ENCODE measurements around the gene MS4A4A. TPM values are rescaled to one million over a fixed set of nuclear protein-coding genes. Genes with fewer than 3 reads are reported as not detected.
A peak's percentile ranks its signal among the peaks of the same experiment; 100 is the strongest.

The MS4A4A gene
- total RNA-seq (10 to 100 TPM; 12.6 to 21.5 (median 20.1) TPM), polyA plus RNA-seq (5.1 TPM)
- long read RNA-seq, donor 1, transcript MS4A4A-201 (7 exons, 1,604 nt): major isoform, 5 of 9 reads
- long read RNA-seq, donor 1, partial matches to known transcripts: 1 of 9 reads
- long read RNA-seq, donor 1, other reads (novel, unspliced or antisense): 1 of 9 reads
- long read RNA-seq, donor 2, partial matches to known transcripts: 0 of 4 reads
- long read RNA-seq, donor 2, other reads (novel, unspliced or antisense): 0 of 4 reads
- long read RNA-seq, donor 3, partial matches to known transcripts: 0 of 5 reads
- long read RNA-seq, donor 3, other reads (novel, unspliced or antisense): 0 of 5 reads
- long read RNA-seq, donor 4, partial matches to known transcripts: 0 of 2 reads
- long read RNA-seq, donor 4, other reads (novel, unspliced or antisense): 0 of 2 reads

DNA sequence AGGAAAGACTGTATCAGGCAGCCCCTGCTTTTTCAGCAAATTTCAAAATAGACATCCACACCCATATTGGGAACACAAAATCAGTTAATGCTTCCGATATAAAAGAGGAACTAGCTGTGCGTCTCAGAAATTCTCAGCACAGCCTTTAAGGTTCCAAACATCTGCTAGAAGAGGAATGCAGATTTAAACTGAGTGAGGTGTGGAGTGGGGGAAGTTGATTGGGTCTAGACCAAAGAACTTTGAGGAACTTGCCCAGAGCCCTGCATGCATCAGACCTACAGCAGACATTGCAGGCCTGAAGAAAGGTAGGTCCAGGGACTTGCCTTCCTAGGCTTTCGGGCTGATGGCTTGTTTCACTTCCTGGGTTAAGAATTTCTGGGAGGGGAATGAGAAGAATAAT is at the start of gene MS4A4A:
Gene MS4A4A (plus strand): TSS at position 255 of the 400 bp plus-strand sequence. CDS start 10 bp downstream, at position 265.
- DNase-seq (peak in 1 of 3 donors; percentile 38), ATAC-seq (peak; percentile 60 to 62)
- H3K4me3 ChIP-seq (ENCODE audit: low read length): no peak within 1 kb of the TSS
- no peaks in the 10 kb centered on the region for H3K27me3 ChIP-seq (ENCODE audit: control insufficient read depth, insufficient read depth)
- no peaks in the 10 kb centered on the region for H3K4me1 ChIP-seq (ENCODE audit: control insufficient read depth, insufficient read depth, low read length)
- H3K9me3 ChIP-seq (ENCODE audit: control insufficient read depth, low read length): no peaks in the 10 kb centered on the region
- intact Hi-C loops (cut with DNase I): no loop called here
- 77% methylated on average over 3 of the region's 3 CpGs for WGBS
- H3K27ac ChIP-seq (ENCODE audit: low read length): no peak within 1 kb of the TSS

DNA sequence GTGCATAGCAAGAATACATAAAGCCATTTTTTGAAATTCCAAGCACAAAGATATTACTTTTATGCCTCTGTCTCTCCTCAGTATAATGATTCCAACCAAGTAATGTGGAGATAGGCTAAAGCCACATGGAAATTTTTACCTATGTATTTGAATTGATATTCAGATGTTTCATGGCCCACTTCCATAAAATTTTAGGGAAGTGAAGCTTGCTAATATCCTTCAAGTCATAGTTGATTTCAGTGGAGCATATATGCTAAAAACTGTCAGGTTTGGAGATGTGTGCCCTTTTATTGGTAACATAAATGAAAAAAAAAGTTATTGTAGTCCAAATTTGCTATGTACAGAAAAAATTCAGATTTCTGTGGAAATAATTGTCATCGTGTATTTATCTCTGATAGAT is 49.8 kb upstream of the MS4A4A start:
- H3K27ac ChIP-seq (ENCODE audit: low read length): no peak overlapping the region
- WGBS: 58% methylated on average over 1 of the region's 1 CpG
- H3K4me3 ChIP-seq (ENCODE audit: low read length): no peak overlapping the region

DNA sequence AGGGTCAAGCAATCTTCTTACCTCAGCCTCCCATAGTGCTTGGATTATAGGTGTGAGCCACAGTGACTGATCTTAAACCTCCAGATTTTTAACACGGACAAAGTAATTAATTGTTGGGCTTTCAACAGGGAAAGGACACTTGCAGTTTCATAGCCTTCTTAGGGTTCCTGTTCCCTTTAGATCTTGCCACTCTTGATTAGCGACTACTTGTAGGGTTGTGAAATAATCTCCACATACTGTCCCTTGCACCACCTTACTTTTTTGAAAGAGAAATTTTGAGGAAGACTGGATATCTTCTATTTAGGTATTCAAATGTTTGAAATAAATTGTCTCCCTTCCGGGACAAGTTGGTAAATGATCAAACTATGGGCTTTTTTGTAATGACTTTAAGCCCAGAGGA is 45.1 kb upstream of the MS4A4A start:
- no peak overlapping the region for H3K27ac ChIP-seq (ENCODE audit: low read length)
- no peak overlapping the region for H3K4me3 ChIP-seq (ENCODE audit: low read length)
- no peaks in the 10 kb centered on the region for H3K4me1 ChIP-seq (ENCODE audit: control insufficient read depth, insufficient read depth, low read length)
- DNase-seq: no peak
- WGBS: 76% methylated on average over 3 of the region's 3 CpGs
- no peaks in the 10 kb centered on the region for H3K9me3 ChIP-seq (ENCODE audit: control insufficient read depth, low read length)
- intact Hi-C loops (cut with DNase I): no loop called here
- ATAC-seq: no peak
- H3K27me3 ChIP-seq (ENCODE audit: control insufficient read depth, insufficient read depth): no peaks in the 10 kb centered on the region

More for the DNA sequence above, 49.8 kb upstream of the MS4A4A start:
- intact Hi-C loops (cut with DNase I): no loop called here
- Histone ChIP-seq H3K27me3 (ENCODE audit: control insufficient read depth, insufficient read depth) (no peaks in the 10 kb centered on the region), H3K9me3 (ENCODE audit: control insufficient read depth, low read length) (no peaks in the 10 kb centered on the region), H3K4me1 (ENCODE audit: control insufficient read depth, insufficient read depth, low read length) (no peaks in the 10 kb centered on the region)
- DNase-seq (no peak), ATAC-seq (no peak)

DNA sequence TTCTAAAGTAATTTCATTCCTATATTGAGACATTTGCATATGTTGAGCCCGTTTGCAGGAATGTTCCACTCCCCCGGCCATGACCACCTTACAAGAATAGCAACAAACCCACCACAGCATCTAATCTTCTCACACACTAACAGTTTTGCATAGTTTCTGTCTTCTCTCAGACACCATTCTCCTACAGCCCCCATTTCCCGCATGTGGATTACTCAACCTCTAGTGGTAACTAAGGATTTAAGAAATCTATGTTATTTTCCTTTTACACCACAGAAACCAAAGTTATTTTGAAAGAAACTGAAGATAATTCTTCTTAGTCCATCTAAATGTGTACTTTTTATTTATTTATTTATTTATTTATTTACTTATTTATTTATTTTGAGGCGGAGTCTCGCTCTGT is 39.8 kb upstream of the MS4A4A start:
- H3K27ac ChIP-seq (ENCODE audit: low read length): no peak overlapping the region
- no peak for DNase-seq
- no peaks in the 10 kb centered on the region for H3K9me3 ChIP-seq (ENCODE audit: control insufficient read depth, low read length)
- WGBS: 79% methylated on average over 5 of the region's 5 CpGs
- intact Hi-C loops (cut with DNase I): no loop called here
- H3K4me1 ChIP-seq (ENCODE audit: control insufficient read depth, insufficient read depth, low read length): no peaks in the 10 kb centered on the region
- ATAC-seq: no peak
- no peaks in the 10 kb centered on the region for H3K27me3 ChIP-seq (ENCODE audit: control insufficient read depth, insufficient read depth)
- no peak overlapping the region for H3K4me3 ChIP-seq (ENCODE audit: low read length)

DNA sequence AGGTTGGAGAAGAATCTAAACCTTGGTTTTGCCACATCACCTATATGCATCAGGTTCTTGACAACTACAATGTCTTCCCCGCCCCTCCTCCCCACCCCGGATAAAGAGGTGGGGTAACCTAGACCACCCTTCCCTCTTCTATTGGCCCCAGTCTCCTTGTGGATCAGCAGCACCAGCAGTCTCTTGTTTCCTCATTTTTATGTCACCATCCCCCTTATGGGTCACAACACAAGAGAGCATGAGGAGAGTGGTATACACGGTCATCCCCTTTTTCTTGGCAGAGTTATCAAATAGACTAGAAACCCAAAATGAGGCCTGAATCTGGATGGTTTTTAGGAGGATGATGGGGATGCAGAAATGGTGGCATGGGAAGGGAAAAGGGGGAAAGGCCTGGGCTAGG is 38.7 kb upstream of the MS4A4A start:
- 78% methylated on average over 3 of the region's 3 CpGs for WGBS
- H3K9me3 ChIP-seq (ENCODE audit: control insufficient read depth, low read length): no peaks in the 10 kb centered on the region
- intact Hi-C loops (cut with DNase I): no loop called here
- no peaks in the 10 kb centered on the region for H3K4me1 ChIP-seq (ENCODE audit: control insufficient read depth, insufficient read depth, low read length)
- H3K27ac ChIP-seq (ENCODE audit: low read length): no peak overlapping the region
- H3K27me3 ChIP-seq (ENCODE audit: control insufficient read depth, insufficient read depth): no peaks in the 10 kb centered on the region
- DNase-seq (no peak), ATAC-seq (no peak)
- H3K4me3 ChIP-seq (ENCODE audit: low read length): no peak overlapping the region

DNA sequence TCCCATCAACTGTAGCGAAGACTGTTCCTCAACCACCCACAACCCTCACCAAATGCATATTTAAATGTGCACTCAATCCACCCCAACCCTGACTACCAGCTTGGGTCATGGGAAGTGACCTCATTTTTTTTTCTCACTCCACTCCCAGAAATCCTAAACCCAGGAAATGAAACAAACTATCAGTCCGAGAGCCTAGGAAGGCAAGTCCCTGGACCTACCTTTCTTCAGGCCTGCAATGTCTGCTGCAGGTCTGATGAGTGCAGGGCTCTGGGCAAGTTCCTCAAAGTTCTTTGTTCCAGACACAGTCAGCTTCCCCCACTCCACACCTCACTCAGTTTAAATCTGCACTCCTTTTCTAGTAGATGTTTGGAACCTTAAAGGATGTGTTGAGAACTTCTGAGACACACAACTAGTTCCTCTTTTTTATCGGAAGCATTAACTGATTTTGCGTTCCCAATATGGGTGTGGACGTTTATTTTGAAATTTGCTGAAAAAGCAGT is 37.7 kb upstream of the MS4A4A start, which contains the start of gene MS4A4E:
Gene MS4A4E (minus strand): TSS at position 398 of the 500 bp plus-strand sequence. CDS start 13,082 bp downstream, outside the sequence.
- no peaks in the 10 kb centered on the region for H3K9me3 ChIP-seq (ENCODE audit: control insufficient read depth, low read length)
- 73% methylated on average over 5 of the region's 5 CpGs for WGBS
- ATAC-seq (peak in 1 of 2 donors; percentile 43), DNase-seq (no peak)
- H3K4me3 ChIP-seq (ENCODE audit: low read length): no peak within 1 kb of the TSS
- H3K4me1 ChIP-seq (ENCODE audit: control insufficient read depth, insufficient read depth, low read length): no peaks in the 10 kb centered on the region
- no peak within 1 kb of the TSS for H3K27ac ChIP-seq (ENCODE audit: low read length)
- no peaks in the 10 kb centered on the region for H3K27me3 ChIP-seq (ENCODE audit: control insufficient read depth, insufficient read depth)
- intact Hi-C loops (cut with DNase I): no loop called here

DNA sequence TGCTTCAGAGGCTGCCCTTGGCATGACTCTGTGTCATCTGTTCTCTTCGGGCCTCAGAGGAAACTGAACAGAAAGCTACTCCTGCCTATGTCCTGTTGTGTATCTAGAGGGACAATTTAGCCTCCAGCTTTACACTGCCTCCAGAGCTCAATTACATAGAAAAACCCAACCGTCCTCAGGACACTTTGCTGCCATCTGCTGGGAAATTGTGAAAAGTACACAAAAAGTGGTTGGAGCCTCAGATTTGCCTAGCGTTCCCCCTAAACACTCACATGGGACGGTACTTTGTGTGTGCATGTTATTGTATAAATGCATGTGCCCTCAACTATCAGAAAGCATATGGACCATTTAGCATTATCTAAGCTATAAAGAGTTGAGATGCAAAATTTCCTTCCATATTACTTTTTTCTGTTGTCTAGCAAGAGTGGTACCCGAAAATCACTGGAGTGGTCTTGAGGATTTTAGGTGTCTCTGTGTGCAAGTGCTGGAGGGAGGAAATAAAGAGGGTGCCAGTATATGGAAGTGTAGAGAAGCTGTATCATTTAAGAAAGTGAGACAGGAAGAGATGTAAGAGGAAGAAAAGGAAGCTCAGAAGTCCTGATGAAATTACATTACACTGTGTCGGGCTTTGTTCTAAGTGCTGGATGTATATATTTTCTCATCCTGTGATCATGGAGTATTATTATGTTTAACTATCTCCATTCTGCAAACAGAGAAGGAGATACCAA is 28.8 kb upstream of the MS4A4A start:
- ATAC-seq (peak in 1 of 2 donors; percentile 43), DNase-seq (no peak)
- intact Hi-C loops (cut with DNase I): loop anchor here in 1 of 4 donors (5.0 kb wide), 1 partner anchor 154 kb away; no protein-coding TSS in a partner anchor
- WGBS: 30% methylated on average over 6 of the region's 6 CpGs
- Histone ChIP-seq H3K9me3 (ENCODE audit: control insufficient read depth, low read length) (no peaks in the 10 kb centered on the region), H3K27me3 (ENCODE audit: control insufficient read depth, insufficient read depth) (no peaks in the 10 kb centered on the region), H3K4me1 (ENCODE audit: control insufficient read depth, insufficient read depth, low read length) (no peaks in the 10 kb centered on the region), H3K27ac (ENCODE audit: low read length) (no peak overlapping the region), H3K4me3 (ENCODE audit: low read length) (no peak overlapping the region)

DNA sequence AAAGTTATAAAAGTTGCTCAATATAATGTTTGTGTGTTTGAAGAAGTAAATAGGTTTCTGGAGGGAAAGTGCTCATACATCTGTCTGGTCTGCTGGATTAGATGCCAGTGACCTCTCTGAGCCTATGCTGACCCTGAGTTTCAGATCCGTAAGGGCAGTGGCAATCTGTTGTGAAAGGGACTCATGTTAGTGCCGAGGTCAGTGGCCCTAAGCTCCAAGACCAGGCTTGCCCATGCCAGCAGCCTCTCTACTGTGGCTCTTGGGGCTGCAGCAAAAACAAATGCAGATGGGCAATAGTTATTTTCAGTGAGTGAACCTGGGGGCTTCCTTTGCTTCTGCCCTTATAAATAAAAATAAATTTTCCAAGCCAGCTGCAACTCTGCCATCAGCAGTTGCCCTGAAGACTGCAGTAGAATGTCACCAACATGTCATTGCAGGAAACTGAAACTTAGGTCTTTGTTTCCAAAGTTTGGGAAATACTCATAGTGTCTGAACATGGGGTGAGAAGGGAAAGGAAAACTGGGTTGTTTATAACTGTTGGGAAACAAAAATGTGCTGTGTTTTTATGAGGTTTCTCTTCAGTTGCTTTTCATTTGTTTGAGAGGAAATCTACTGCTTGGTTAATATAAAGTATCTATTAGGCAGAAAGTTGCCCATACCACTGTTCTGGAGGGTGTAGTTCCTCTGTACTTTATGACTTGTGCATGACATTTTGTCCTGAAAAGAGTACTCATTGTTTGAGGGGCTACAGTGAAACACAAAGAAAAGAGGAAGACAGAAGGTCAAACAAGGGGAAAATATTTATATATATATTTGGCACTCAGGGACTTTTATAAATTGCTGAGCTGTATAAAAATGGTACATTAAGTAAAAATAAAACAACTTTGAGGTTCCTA is 28.0 kb upstream of the MS4A4A start:
- intact Hi-C loops (cut with DNase I): loop anchor here in 1 of 4 donors (5.0 kb wide), 1 partner anchor 155 kb away; no protein-coding TSS in a partner anchor
- 53% methylated on average over 2 of the region's 2 CpGs for WGBS
- no peak for DNase-seq
- no peaks in the 10 kb centered on the region for H3K9me3 ChIP-seq (ENCODE audit: control insufficient read depth, low read length)
- H3K27me3 ChIP-seq (ENCODE audit: control insufficient read depth, insufficient read depth): no peaks in the 10 kb centered on the region
- no peaks in the 10 kb centered on the region for H3K4me1 ChIP-seq (ENCODE audit: control insufficient read depth, insufficient read depth, low read length)
- no peak overlapping the region for H3K27ac ChIP-seq (ENCODE audit: low read length)
- H3K4me3 ChIP-seq (ENCODE audit: low read length): no peak overlapping the region
- ATAC-seq: peak; percentile 63 to 66

DNA sequence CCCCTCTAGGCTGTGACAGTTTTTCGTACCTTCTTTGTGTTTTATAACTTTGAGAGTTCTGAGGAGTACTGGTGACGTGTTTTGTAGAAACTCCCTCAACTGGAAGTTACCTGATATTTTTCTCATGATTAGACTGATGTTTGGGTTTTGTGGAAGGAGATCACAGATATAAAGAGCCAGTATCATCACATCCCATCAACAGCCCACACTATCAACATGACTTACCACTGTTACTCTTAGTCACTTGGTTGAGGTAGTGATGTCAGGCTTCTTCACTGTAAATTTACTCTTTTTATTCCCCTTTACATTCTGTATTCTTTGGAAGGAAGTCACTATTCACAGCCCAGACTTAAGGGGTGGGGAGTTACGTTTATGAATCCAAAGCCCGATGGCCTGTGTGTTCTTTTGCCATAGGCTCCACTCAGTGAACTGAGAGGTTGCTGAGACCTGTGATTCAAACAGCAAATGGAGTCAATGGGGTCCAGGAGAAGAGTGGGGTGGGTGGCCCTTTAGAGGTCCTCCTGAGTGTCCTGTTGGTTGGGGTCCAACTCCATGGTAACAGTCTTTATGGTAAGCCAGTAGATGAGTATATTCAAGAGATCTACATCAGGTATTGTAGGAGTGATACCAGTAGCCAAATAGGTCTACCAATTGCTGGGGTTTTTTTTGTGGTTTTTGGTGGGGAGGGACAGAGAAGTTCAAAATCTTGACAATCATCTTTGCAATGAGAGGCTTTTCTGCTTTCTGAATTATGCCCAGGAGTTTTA is 22.3 kb upstream of the MS4A4A start:
- Histone ChIP-seq H3K4me3 (ENCODE audit: low read length) (no peak overlapping the region), H3K4me1 (ENCODE audit: control insufficient read depth, insufficient read depth, low read length) (no peaks in the 10 kb centered on the region), H3K27me3 (ENCODE audit: control insufficient read depth, insufficient read depth) (no peaks in the 10 kb centered on the region), H3K9me3 (ENCODE audit: control insufficient read depth, low read length) (no peaks in the 10 kb centered on the region), H3K27ac (ENCODE audit: low read length) (no peak overlapping the region)
- 83% methylated on average over 4 of the region's 4 CpGs for WGBS
- DNase-seq: no peak
- no peak for ATAC-seq
- intact Hi-C loops (cut with DNase I): no loop called here

DNA sequence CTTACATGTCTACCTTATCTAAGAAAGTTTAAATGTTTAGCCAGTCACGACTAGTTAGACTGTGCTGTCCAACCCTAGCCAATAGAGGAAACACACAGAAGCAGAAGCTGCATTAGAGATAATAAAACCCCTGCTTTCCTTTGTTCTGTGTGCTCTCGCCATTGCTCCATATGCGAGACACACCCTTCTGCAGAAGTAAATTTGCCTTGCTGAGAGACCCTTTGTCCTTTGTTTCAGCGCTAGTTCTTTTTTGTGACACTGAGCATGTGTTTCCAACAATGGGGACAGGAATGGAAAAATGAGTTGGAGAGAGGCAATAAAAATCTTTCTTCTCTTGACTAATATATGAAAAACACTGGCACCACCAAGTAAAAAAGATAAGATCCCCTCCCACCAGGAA is 19.5 kb upstream of the MS4A4A start:
- Histone ChIP-seq H3K4me3 (ENCODE audit: low read length) (no peak overlapping the region), H3K4me1 (ENCODE audit: control insufficient read depth, insufficient read depth, low read length) (no peaks in the 10 kb centered on the region), H3K27me3 (ENCODE audit: control insufficient read depth, insufficient read depth) (no peaks in the 10 kb centered on the region), H3K9me3 (ENCODE audit: control insufficient read depth, low read length) (no peaks in the 10 kb centered on the region), H3K27ac (ENCODE audit: low read length) (no peak overlapping the region)
- no peak for ATAC-seq
- 82% methylated on average over 4 of the region's 4 CpGs for WGBS
- no peak for DNase-seq
- intact Hi-C loops (cut with DNase I): no loop called here
